ENCODE results near the gene CTSZ.
"Not testable (repeated sequence)": the region's sequence is repeated elsewhere in the genome, so short reads cannot be mapped to it uniquely, and the experiment has no call there.

CTSZ gene

GRCh38 chr20:59011874-59012157 is 4.8 kb upstream of the CTSZ start:
- not testable (repeated sequence) for DNase-seq

- no peak for DNase-seq
Measured at GRCh38 chr20:59010995-59011873, 4.2 kb upstream of the CTSZ start.

GRCh38 chr20:59010321-59010994 is 3.4 kb upstream of the CTSZ start:
- DNase-seq, result no peak

- DNase-seq, result no peak
Measured at GRCh38 chr20:59008715-59009336, 1.8 kb upstream of the CTSZ start.

GRCh38 chr20:59007665-59008511 is 834 bp upstream of the CTSZ start:
- DNase-seq, result no peak

- no peak for DNase-seq
Measured at GRCh38 chr20:59006167-59006863, 739 bp downstream of the CTSZ start.

- DNase-seq, result no peak
Measured at GRCh38 chr20:59005523-59006166, 1.4 kb downstream of the CTSZ start.

GRCh38 chr20:59004763-59005522 is 2.1 kb downstream of the CTSZ start:
- DNase-seq, result no peak

GRCh38 chr20:59004493-59004762 is 2.6 kb downstream of the CTSZ start:
- no peak for DNase-seq

- DNase-seq, result no peak
Measured at GRCh38 chr20:59003836-59004492, 3.1 kb downstream of the CTSZ start.

GRCh38 chr20:59002874-59003399 is 4.1 kb downstream of the CTSZ start:
- no peak for DNase-seq

GRCh38 chr20:59002388-59002787 is 4.7 kb downstream of the CTSZ start:
- no peak for DNase-seq

GRCh38 chr20:59001449-59002171 is 5.4 kb downstream of the CTSZ start:
- DNase-seq, result no peak

GRCh38 chr20:59001068-59001448 is 6.0 kb downstream of the CTSZ start:
- no peak for DNase-seq

- no peak for DNase-seq
Measured at GRCh38 chr20:59000326-59000725, 6.7 kb downstream of the CTSZ start.

- no peak for DNase-seq
Measured at GRCh38 chr20:58998656-58999055, 8.4 kb downstream of the CTSZ start.

- DNase-seq, result no peak
Measured at GRCh38 chr20:58997141-58997770, 9.8 kb downstream of the CTSZ start.

- DNase-seq, result no peak
Measured at GRCh38 chr20:58996226-58996611, 10.8 kb downstream of the CTSZ start.

GRCh38 chr20:58995461-58996225 is 11.4 kb downstream of the CTSZ start:
- no peak for DNase-seq
